Caki2 (cell line): ENCODE data around the gene OR6M1. TPM values are rescaled to one million over a fixed set of nuclear protein-coding genes. Genes with fewer than 3 reads are reported as not detected.

Source experiments
- DNase-seq: peaks from one replicate; pipeline ENCODE4 v3.0.0-alpha.2; 2015; ENCODE audit warnings: low read depth
- in situ Hi-C: cut with HindIII; loops from 2 replicates; pipeline ENCODE4 v1.10.0; 2016; ENCODE audit warnings: low sequenced_read_pairs, low pct_unique_long_range_greater_than_20kb, mixed read lengths
- total RNA-seq: library from RNA; depleted of rRNA; stranded (reverse); fragments of >200 nt; shearing (Covaris generic); gene quantifications from 2 replicates; pipeline ENCODE4 v1.2.3, GENCODE V29; 2014; ENCODE audit warnings: low replicate concordance; rRNA removed

Gene OR6M1
- total RNA-seq, 1 experiment from 2014 or later, result not detected

GRCh38 chr11:123796226-123796625 lies 9.9 kb downstream of the OR6M1 start:
- in situ Hi-C loops, result no loop called here
- no peak for DNase-seq

- DNase-seq, result no peak
- in situ Hi-C loops, result no loop called here
Measured at GRCh38 chr11:123783536-123783935, 22.6 kb downstream of the OR6M1 start.

- no peak for DNase-seq
- in situ Hi-C loops, result no loop called here
Measured at GRCh38 chr11:123778511-123778910, 27.6 kb downstream of the OR6M1 start.

- in situ Hi-C loops, result no loop called here
- DNase-seq, result no peak
Measured at GRCh38 chr11:123775715-123776549, 30.2 kb downstream of the OR6M1 start.

- in situ Hi-C loops, result no loop called here
- DNase-seq, result no peak
Measured at GRCh38 chr11:123775289-123775688, 30.9 kb downstream of the OR6M1 start.

- in situ Hi-C loops, result no loop called here
- no peak for DNase-seq
Measured at GRCh38 chr11:123773959-123774358, 32.2 kb downstream of the OR6M1 start.

- in situ Hi-C loops, result no loop called here
- DNase-seq, result no peak
Measured at GRCh38 chr11:123773026-123773425, 33.1 kb downstream of the OR6M1 start.

- no peak for DNase-seq
- in situ Hi-C loops, result no loop called here
Measured at GRCh38 chr11:123771664-123772063, 34.5 kb downstream of the OR6M1 start.

- DNase-seq, result no peak
- in situ Hi-C loops, result no loop called here
Measured at GRCh38 chr11:123770712-123771111, 35.4 kb downstream of the OR6M1 start.

GRCh38 chr11:123765601-123766000 lies 40.5 kb downstream of the OR6M1 start:
- in situ Hi-C loops, result no loop called here
- DNase-seq, result no peak

- DNase-seq, result no peak
- in situ Hi-C loops, result no loop called here
Measured at GRCh38 chr11:123762422-123762821, 43.7 kb downstream of the OR6M1 start.

GRCh38 chr11:123760894-123761293 lies 45.3 kb downstream of the OR6M1 start:
- in situ Hi-C loops, result no loop called here
- no peak for DNase-seq

- in situ Hi-C loops, result no loop called here
- DNase-seq, result no peak
Measured at GRCh38 chr11:123757976-123758375, 48.2 kb downstream of the OR6M1 start.

- in situ Hi-C loops, result no loop called here
- no peak for DNase-seq
Measured at GRCh38 chr11:123755813-123756212, 50.3 kb downstream of the OR6M1 start.

Other genes starting within 250 kb of the OR6M1 start
- not detected in 2 replicates for gene SCN3B, start 151.7 kb downstream of the OR6M1 start, total RNA-seq
- gene ZNF202, start 64.7 kb downstream of the OR6M1 start, total RNA-seq, result 7.4 and 25.7 TPM in 2 replicates
- gene OR6X1, start 51.8 kb downstream of the OR6M1 start, total RNA-seq, result not detected in 2 replicates
- not detected in 2 replicates for gene TMEM225, start 79.3 kb upstream of the OR6M1 start, total RNA-seq
- not detected in 2 replicates for gene OR8D4, start 95.8 kb upstream of the OR6M1 start, total RNA-seq
- gene OR4D5, start 133.3 kb upstream of the OR6M1 start, total RNA-seq, result not detected in 2 replicates
- not detected in 2 replicates for gene OR6T1, start 137.5 kb upstream of the OR6M1 start, total RNA-seq
- not detected in 2 replicates for gene OR10S1, start 171.4 kb upstream of the OR6M1 start, total RNA-seq
- not detected in 2 replicates for gene OR10G6, start 188.8 kb upstream of the OR6M1 start, total RNA-seq
- not detected in 2 replicates for gene OR10G4, start 206.6 kb upstream of the OR6M1 start, total RNA-seq
- gene OR10G9, start 216.7 kb upstream of the OR6M1 start, total RNA-seq, result not detected in 2 replicates
- not detected in 2 replicates for gene OR10G8, start 220.4 kb upstream of the OR6M1 start, total RNA-seq
- not detected in 2 replicates for gene OR10G7, start 235.0 kb upstream of the OR6M1 start, total RNA-seq